Activated T-cell treated with anti-CD3 and anti-CD28 coated beads, Interleukin-2, amount 50 U/mL, for 4 hours (primary cell): ENCODE results near the gene SREK1. TPM values are rescaled to one million over a fixed set of nuclear protein-coding genes. Genes with fewer than 3 reads are reported as not detected.

Source experiments
- ATAC-seq, 2 donors: fragments of 200-7000 bp; cut with Tn5 transposase; one replicate each; pipeline ENCODE4 v1.10.0; 2021
- DNase-seq: peaks from one replicate; pipeline ENCODE4 v3.0.0-alpha.2; 2020
- H3K27me3 Mint-ChIP-seq: one replicate; pipeline ENCODE4 v1.8.0; 2021; ENCODE audit warnings: low read depth, mixed read lengths
- H3K36me3 Mint-ChIP-seq: one replicate; pipeline ENCODE4 v1.8.0; 2022; ENCODE audit warnings: mixed read lengths; ENCODE audit not compliant: insufficient read depth
- H3K4me1 Mint-ChIP-seq: one replicate; pipeline ENCODE4 v1.8.0; 2021; ENCODE audit warnings: low read depth, mixed read lengths
- H3K4me3 Mint-ChIP-seq: one replicate; pipeline ENCODE4 v1.8.0; 2021; ENCODE audit warnings: mild to moderate bottlenecking, moderate library complexity, mixed read lengths
- H3K9me3 Mint-ChIP-seq: one replicate; pipeline ENCODE4 v1.8.0; 2021; ENCODE audit warnings: mixed read lengths
- total RNA-seq, 3 donors: library from RNA; stranded (reverse); gene quantifications; one replicate each; pipeline ENCODE4 v1.2.1, GENCODE V29; 2021

The SREK1 gene
- total RNA-seq, 3 donors from 2014 or later, result 53.5 to 57.3 (median 57.0) TPM

- Mint-ChIP-seq H3K4me1 (no peaks in the 10 kb centered on the region), H3K4me3 (no peak overlapping the region), H3K36me3 (peaks cover 5% of the 10 kb centered on the region), H3K9me3 (peaks cover 7% of the 10 kb centered on the region), H3K27me3 (no peaks in the 10 kb centered on the region)
- no peak for DNase-seq
- ATAC-seq, result no peak
Measured at GRCh38 chr5:66223637-66224036, 79.5 kb downstream of the SREK1 start.

GRCh38 chr5:66224274-66224673 lies 80.2 kb downstream of the SREK1 start:
- no peaks in the 10 kb centered on the region for H3K27me3 Mint-ChIP-seq
- DNase-seq (no peak), ATAC-seq (no peak)
- H3K36me3 Mint-ChIP-seq, result peaks cover 5% of the 10 kb centered on the region
- H3K4me1 Mint-ChIP-seq, result no peaks in the 10 kb centered on the region
- H3K4me3 Mint-ChIP-seq, result no peak overlapping the region
- H3K9me3 Mint-ChIP-seq, result peaks cover 7% of the 10 kb centered on the region

- Mint-ChIP-seq H3K9me3 (peaks cover 7% of the 10 kb centered on the region), H3K4me3 (no peak overlapping the region), H3K4me1 (no peaks in the 10 kb centered on the region), H3K27me3 (no peaks in the 10 kb centered on the region), H3K36me3 (peaks cover 5% of the 10 kb centered on the region)
- ATAC-seq, result no peak
- no peak for DNase-seq
Measured at GRCh38 chr5:66224773-66225553, 80.9 kb downstream of the SREK1 start.

- Mint-ChIP-seq H3K36me3 (no peaks in the 10 kb centered on the region), H3K4me1 (no peaks in the 10 kb centered on the region), H3K27me3 (peaks cover 3% of the 10 kb centered on the region), H3K4me3 (no peak overlapping the region), H3K9me3 (peaks cover 7% of the 10 kb centered on the region)
- DNase-seq (no peak), ATAC-seq (no peak)
Measured at GRCh38 chr5:66230551-66230950, 86.5 kb downstream of the SREK1 start.

GRCh38 chr5:66231508-66231907 lies 87.4 kb downstream of the SREK1 start:
- ATAC-seq (no peak), DNase-seq (no peak)
- Mint-ChIP-seq H3K36me3 (no peaks in the 10 kb centered on the region), H3K9me3 (no peaks in the 10 kb centered on the region), H3K4me1 (no peaks in the 10 kb centered on the region), H3K27me3 (peaks cover 7% of the 10 kb centered on the region), H3K4me3 (no peak overlapping the region)

GRCh38 chr5:66232275-66232674 lies 88.2 kb downstream of the SREK1 start:
- H3K4me3 Mint-ChIP-seq, result no peak overlapping the region

GRCh38 chr5:66232706-66233445 lies 88.8 kb downstream of the SREK1 start:
- DNase-seq (no peak), ATAC-seq (no peak)
- H3K4me1 Mint-ChIP-seq, result no peaks in the 10 kb centered on the region
- no peaks in the 10 kb centered on the region for H3K9me3 Mint-ChIP-seq
- no peaks in the 10 kb centered on the region for H3K36me3 Mint-ChIP-seq
- no peak overlapping the region for H3K4me3 Mint-ChIP-seq
- peaks cover 11% of the 10 kb centered on the region for H3K27me3 Mint-ChIP-seq

More at GRCh38 chr5:66232275-66232674, 88.2 kb downstream of the SREK1 start:
- ATAC-seq (no peak), DNase-seq (no peak)
- Mint-ChIP-seq H3K27me3 (peaks cover 11% of the 10 kb centered on the region), H3K9me3 (no peaks in the 10 kb centered on the region), H3K36me3 (no peaks in the 10 kb centered on the region), H3K4me1 (no peaks in the 10 kb centered on the region)

Other genes starting within 250 kb of the SREK1 start
- 10 to 100 TPM; 27.6 to 33.3 (median 28.2) TPM for gene ERBIN, start 217.7 kb upstream of the SREK1 start, total RNA-seq